GM13976 (cell line): ENCODE data around the gene NHERF1.

ENCODE experiments used
- DNase-seq: peaks from one replicate; pipeline ENCODE4 v3.0.0; 2012; ENCODE audit warnings: low spot score
- CTCF ChIP-seq: IDR thresholded peaks from 2 replicates; pipeline ENCODE4 v1.5.1; 2012; ENCODE audit warnings: borderline replicate concordance, mild to moderate bottlenecking; ENCODE audit not compliant: insufficient read depth; ENCODE audit errors: extremely low read depth, missing control alignments, control extremely low read depth
- in situ Hi-C: fragments of 300-500 bp; cut with MboI; formaldehyde crosslinking; loops from one replicate; pipeline ENCODE4 v1.12.0; 2022; ENCODE audit warnings: low sequenced_read_pairs, mixed read lengths, inconsistent platforms; ENCODE audit not compliant: unreplicated experiment

Gene NHERF1

GRCh38 chr17:74725111-74725510 lies 23.3 kb upstream of the NHERF1 start:
- TF ChIP-seq CTCF, result no peak
- in situ Hi-C loops, result no loop called here
- DNase-seq, result no peak

- in situ Hi-C loops, result no loop called here
- no peak for DNase-seq
- TF ChIP-seq CTCF, result no peak
These were observed 20.3 kb upstream of the NHERF1 start for GRCh38 chr17:74728033-74728701.

- TF ChIP-seq CTCF, result no peak
- in situ Hi-C loops, result no loop called here
- no peak for DNase-seq
These were observed 19.7 kb upstream of the NHERF1 start for GRCh38 chr17:74728702-74729075.

GRCh38 chr17:74729368-74729767 lies 19.1 kb upstream of the NHERF1 start:
- DNase-seq, result no peak
- in situ Hi-C loops, result no loop called here
- TF ChIP-seq CTCF, result no peak

- DNase-seq, result peak; percentile 8
- in situ Hi-C loops, result no loop called here
These were observed 18.6 kb upstream of the NHERF1 start for GRCh38 chr17:74729866-74730265.

GRCh38 chr17:74730491-74731346 lies 17.7 kb upstream of the NHERF1 start:
- in situ Hi-C loops, result no loop called here
- TF ChIP-seq CTCF, result no peak
- DNase-seq, result peak; percentile 32

More at GRCh38 chr17:74729866-74730265, 18.6 kb upstream of the NHERF1 start:
- TF ChIP-seq CTCF, result no peak
